HG03196 (cell line): ENCODE data around the gene AGBL1.
"Not testable (repeated sequence)": the region's sequence is repeated elsewhere in the genome, so short reads cannot be mapped to it uniquely, and the experiment has no call there.

Experiments used
- ATAC-seq: cut with Tn5 transposase; IDR thresholded peaks from one replicate; pipeline ENCODE4 v1.9.1; 2021; ENCODE audit not compliant: unreplicated experiment

The AGBL1 gene

GRCh38 chr15:86491118-86491517 is 411.4 kb downstream of the AGBL1 start:
- ATAC-seq, result no peak

DNA sequence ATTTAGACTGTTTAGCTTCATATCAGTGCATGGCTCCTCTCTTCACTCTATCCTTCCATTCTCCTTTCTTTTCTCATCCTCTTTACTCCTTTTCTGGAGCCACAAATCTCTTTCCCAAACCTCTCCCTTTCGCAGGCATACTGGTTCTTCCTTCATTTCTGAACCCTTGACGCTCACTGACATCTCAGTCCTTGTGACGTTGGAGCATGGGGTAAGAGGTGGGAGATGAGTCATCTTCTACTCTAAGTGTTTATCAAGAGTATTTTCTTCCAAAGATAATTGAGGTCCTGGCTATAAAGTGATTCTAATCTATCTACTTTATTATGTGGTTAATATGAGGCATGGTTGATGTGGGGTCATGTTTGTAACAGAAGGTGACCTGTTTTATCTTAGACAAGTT is 414.2 kb downstream of the AGBL1 start:
- no peak for ATAC-seq

- no peak for ATAC-seq
Observed at GRCh38 chr15:86494475-86494874, 414.8 kb downstream of the AGBL1 start.

GRCh38 chr15:86502301-86502700 is 422.6 kb downstream of the AGBL1 start:
- no peak for ATAC-seq

GRCh38 chr15:86505951-86506350 is 426.3 kb downstream of the AGBL1 start:
- ATAC-seq, result no peak

- ATAC-seq, result no peak
Observed at GRCh38 chr15:86506401-86506800, 426.7 kb downstream of the AGBL1 start.

GRCh38 chr15:86515625-86516024 is 436.0 kb downstream of the AGBL1 start:
- no peak for ATAC-seq

DNA sequence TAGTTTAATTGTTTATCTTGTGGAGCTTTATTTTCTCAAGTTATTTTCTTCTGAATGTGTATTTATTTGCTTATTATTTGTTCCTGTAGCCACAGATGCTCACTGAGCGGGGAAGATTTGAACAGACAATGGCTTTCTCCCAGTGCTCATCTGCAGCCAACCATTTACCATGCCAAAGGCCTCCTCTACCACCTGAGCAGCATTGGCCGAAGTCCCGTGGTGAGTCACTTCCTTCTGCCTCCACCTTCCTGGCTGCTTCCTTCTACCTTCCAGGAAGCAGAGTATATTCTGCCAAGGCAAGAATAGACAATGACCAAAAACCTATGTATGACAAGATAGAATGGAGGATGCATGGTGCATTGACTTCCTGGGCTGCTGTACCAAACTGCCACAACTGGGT is 443.1 kb downstream of the AGBL1 start:
- ATAC-seq, result no peak

- no peak for ATAC-seq
Observed at GRCh38 chr15:86526938-86527690, 447.4 kb downstream of the AGBL1 start.

GRCh38 chr15:86528094-86528493 is 448.4 kb downstream of the AGBL1 start:
- ATAC-seq, result not testable (repeated sequence)

DNA sequence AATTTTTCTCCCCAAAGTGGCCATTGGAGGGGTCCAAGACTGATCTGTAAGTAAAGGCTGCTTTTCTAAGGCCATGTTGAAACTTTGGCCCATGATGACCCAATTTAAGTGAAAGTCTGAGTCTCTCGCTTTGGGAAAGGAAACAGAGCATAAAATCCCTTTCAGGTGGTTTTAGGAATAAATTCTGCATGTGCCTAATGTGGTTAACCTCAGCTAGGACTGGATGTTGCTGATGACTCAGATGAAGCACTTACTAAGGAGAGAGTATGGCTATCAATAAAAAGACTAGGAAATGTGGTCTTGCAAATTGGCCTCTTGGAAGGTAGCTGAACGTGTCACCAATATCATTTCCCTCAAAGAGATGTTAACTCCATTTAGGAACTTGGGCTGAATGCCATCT is 458.5 kb downstream of the AGBL1 start:
- ATAC-seq, result no peak

GRCh38 chr15:86540840-86541467 is 461.3 kb downstream of the AGBL1 start:
- no peak for ATAC-seq

DNA sequence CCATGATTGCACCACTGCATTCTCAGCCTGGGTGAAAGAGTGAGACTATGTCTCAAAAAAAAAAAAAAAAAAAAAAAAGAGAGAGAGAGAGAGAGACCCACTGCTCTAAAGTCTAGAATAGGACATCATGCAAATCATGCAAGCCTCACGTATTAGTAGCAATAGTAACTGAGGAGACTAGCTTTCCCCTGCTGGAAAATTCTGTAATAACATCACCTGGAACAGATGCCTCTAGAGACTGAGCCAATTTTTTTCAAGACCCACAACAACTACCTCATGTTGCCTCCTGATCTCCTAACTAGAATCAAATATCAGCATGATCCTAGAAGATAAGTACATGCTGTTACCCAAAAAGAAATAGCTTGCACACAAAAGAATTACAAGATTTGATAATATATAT is 461.9 kb downstream of the AGBL1 start:
- no peak for ATAC-seq

DNA sequence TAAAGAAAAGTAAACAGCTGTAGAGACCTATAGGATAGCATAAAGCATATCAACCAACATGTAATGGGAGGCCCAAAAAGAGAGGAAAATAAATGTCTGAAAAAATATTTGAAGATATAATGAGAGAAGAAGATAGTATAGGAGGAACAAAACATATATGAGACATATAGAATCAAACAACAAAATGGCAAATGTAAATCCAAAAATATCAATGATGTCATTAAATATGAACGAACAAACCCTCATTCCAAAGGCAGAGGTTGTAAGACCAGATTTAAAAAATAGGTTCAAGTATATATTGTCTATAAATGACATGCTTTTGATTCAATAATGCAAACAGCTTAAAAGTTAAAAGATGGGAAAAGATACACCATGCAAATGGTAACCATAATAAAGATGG is 470.4 kb downstream of the AGBL1 start:
- no peak for ATAC-seq

DNA sequence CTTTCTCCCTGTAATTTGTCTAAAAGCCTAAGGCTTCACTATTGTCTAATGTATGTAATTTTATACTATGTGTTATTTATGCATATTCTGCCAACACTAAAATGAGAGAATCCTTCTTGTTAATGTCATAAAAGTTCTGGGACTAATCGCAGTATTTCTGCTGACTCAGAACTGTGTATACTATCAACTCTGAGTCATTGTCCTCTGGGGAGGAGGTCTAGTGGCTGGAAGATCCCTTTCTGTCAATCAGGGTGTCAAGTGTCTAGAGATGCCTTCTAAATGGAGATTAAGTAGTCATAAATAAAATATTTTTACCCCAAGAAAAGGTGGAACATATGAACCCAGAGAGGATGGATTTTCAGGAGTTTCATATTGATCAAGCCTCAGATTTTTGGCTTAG is 473.4 kb downstream of the AGBL1 start:
- no peak for ATAC-seq

- no peak for ATAC-seq
Observed at GRCh38 chr15:86555098-86555497, 475.4 kb downstream of the AGBL1 start.

- ATAC-seq, result no peak
Observed at GRCh38 chr15:86555939-86556338, 476.3 kb downstream of the AGBL1 start.

- no peak for ATAC-seq
Observed at GRCh38 chr15:86556396-86557017, 476.8 kb downstream of the AGBL1 start.

- no peak for ATAC-seq
Observed at GRCh38 chr15:86557018-86557550, 477.4 kb downstream of the AGBL1 start.

DNA sequence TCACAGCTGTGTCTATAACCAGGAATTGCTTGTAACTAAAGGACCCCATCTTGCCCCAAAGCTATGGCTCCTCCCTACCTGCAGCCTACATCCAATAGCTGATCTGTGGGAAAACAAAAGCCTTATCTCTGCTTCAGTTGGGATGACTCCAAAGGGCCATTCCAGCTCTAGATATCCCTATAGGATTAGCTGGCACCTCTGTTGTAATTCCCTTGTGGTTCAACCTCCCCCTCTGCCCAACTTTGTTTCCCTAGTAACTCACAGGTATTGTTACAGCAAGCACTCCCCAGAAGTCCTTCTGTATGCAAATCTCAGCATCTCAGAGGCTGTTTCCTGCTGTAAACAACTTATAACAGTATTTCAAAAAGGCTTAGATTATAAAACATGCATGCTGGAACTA is 478.6 kb downstream of the AGBL1 start:
- ATAC-seq, result no peak

GRCh38 chr15:86558686-86559085 is 479.0 kb downstream of the AGBL1 start:
- no peak for ATAC-seq

- no peak for ATAC-seq
Observed at GRCh38 chr15:86568378-86568777, 488.7 kb downstream of the AGBL1 start.
